Urinary bladder (tissue), 4 donors: ENCODE measurements around the gene RNASE2. TPM values are rescaled to one million over a fixed set of nuclear protein-coding genes. Genes with fewer than 3 reads are reported as not detected.

Experiments
- DNase-seq: peaks from one replicate; pipeline ENCODE4 v3.0.0-alpha.2; 2015; ENCODE audit errors: extremely low spot score
- H3K27ac ChIP-seq: one replicate; pipeline ENCODE4 v1.5.1; 2013; ENCODE audit warnings: low read depth, mild to moderate bottlenecking, moderate library complexity
- H3K36me3 ChIP-seq: one replicate; pipeline ENCODE4 v1.6.1; 2013; ENCODE audit warnings: mild to moderate bottlenecking, moderate library complexity; ENCODE audit not compliant: insufficient read depth
- H3K4me1 ChIP-seq: one replicate; pipeline ENCODE4 v1.6.1; 2013; ENCODE audit warnings: mild to moderate bottlenecking, moderate library complexity; ENCODE audit not compliant: insufficient read depth
- H3K4me3 ChIP-seq: one replicate; pipeline ENCODE4 v1.5.1; 2013; ENCODE audit warnings: low read depth, low read length
- WGBS: extraction: QIAGEN DNeasy Blood & Tissue Kit; methylation state at CpG from one replicate; pipeline ENCODE4 v1.1.7; 2013; 5-methylcytosine and 5-hydroxymethylcytosine counted together
- polyA plus RNA-seq: library from polyadenylated mRNA; stranded (reverse); fragments of 200-250 nt; gene quantifications from one replicate; pipeline ENCODE4 v1.2.3, GENCODE V29; 2013
- small RNA-seq: library from RNA; depleted of rRNA; stranded (forward); fragments of <200 nt; gene quantifications from one replicate; pipeline ENCODE3, GENCODE V24; 2014
- total RNA-seq: library from RNA; depleted of rRNA; stranded (reverse); fragments of >200 nt; gene quantifications from one replicate; pipeline ENCODE4 v1.2.3, GENCODE V29; 2014
- donor health status: healthy with polysubstance abuse.
- donor health status: healthy.

Gene RNASE2
- total and polyA plus RNA-seq, 2 donors, result 1.3 to 11.4 TPM

GRCh38 chr14:20989787-20990600 is 34.7 kb downstream of the RNASE2 start, which contains the start of gene METTL17:
TSS of gene METTL17 (plus strand) at chr14:20989980. CDS start at chr14:20990003, 23 bp downstream.
- H3K4me3 ChIP-seq, result peak within 1 kb of the TSS; percentile 79
- no peaks in the 10 kb centered on the region for H3K36me3 ChIP-seq
- H3K27ac ChIP-seq, result no peak within 1 kb of the TSS
- H3K4me1 ChIP-seq, result no peaks in the 10 kb centered on the region
- peak; percentile 96 for DNase-seq
- WGBS, result under 1% methylated on average over 42 of the region's 42 CpGs

- no peak for DNase-seq
- 86% methylated on average over 14 of the region's 14 CpGs for WGBS
- Histone ChIP-seq H3K4me3 (no peak overlapping the region), H3K27ac (no peak overlapping the region), H3K36me3 (peaks cover 6% of the 10 kb centered on the region), H3K4me1 (no peaks in the 10 kb centered on the region)
Observed at GRCh38 chr14:20996521-20996920, 41.2 kb downstream of the RNASE2 start.

GRCh38 chr14:20997115-20997514 is 41.8 kb downstream of the RNASE2 start:
- DNase-seq, result no peak
- 62% methylated on average over 4 of the region's 4 CpGs for WGBS
- Histone ChIP-seq H3K4me3 (no peak overlapping the region), H3K36me3 (peaks cover 6% of the 10 kb centered on the region), H3K4me1 (no peaks in the 10 kb centered on the region), H3K27ac (no peak overlapping the region)

- DNase-seq, result no peak
- WGBS, result 66% methylated on average over 6 of the region's 6 CpGs
- H3K4me1 ChIP-seq, result no peaks in the 10 kb centered on the region
- H3K27ac ChIP-seq, result no peak overlapping the region
- peaks cover 6% of the 10 kb centered on the region for H3K36me3 ChIP-seq
- no peak overlapping the region for H3K4me3 ChIP-seq
Observed at GRCh38 chr14:20997564-20997963, 42.3 kb downstream of the RNASE2 start.

- peaks cover 6% of the 10 kb centered on the region for H3K36me3 ChIP-seq
- no peak overlapping the region for H3K4me3 ChIP-seq
- WGBS, result 56% methylated on average over 3 of the region's 3 CpGs
- H3K4me1 ChIP-seq, result no peaks in the 10 kb centered on the region
- no peak overlapping the region for H3K27ac ChIP-seq
- DNase-seq, result no peak
Observed at GRCh38 chr14:20998139-20998538, 42.9 kb downstream of the RNASE2 start.

GRCh38 chr14:20998674-20999366 is 43.5 kb downstream of the RNASE2 start, which contains the start of gene SLC39A2:
TSS of gene SLC39A2 (plus strand) at chr14:20999293. CDS start at chr14:20999447, 154 bp downstream.
- H3K4me1 ChIP-seq, result no peaks in the 10 kb centered on the region
- peaks cover 6% of the 10 kb centered on the region for H3K36me3 ChIP-seq
- H3K4me3 ChIP-seq, result no peak within 1 kb of the TSS
- H3K27ac ChIP-seq, result no peak within 1 kb of the TSS
- WGBS, result 36% methylated on average over 6 of the region's 6 CpGs
- no peak for DNase-seq

- DNase-seq, result no peak
- Histone ChIP-seq H3K4me3 (no peak overlapping the region), H3K27ac (no peak overlapping the region), H3K36me3 (peaks cover 6% of the 10 kb centered on the region), H3K4me1 (no peaks in the 10 kb centered on the region)
- WGBS, result 69% methylated on average over 4 of the region's 4 CpGs
Observed at GRCh38 chr14:20999591-20999990, 44.3 kb downstream of the RNASE2 start.

GRCh38 chr14:21001218-21001617 is 45.9 kb downstream of the RNASE2 start:
- WGBS, result 78% methylated on average over 7 of the region's 7 CpGs
- H3K36me3 ChIP-seq, result peaks cover 4% of the 10 kb centered on the region
- DNase-seq, result no peak
- H3K27ac ChIP-seq, result no peak overlapping the region
- H3K4me3 ChIP-seq, result no peak overlapping the region
- no peaks in the 10 kb centered on the region for H3K4me1 ChIP-seq

- H3K36me3 ChIP-seq, result no peaks in the 10 kb centered on the region
- H3K27ac ChIP-seq, result no peak overlapping the region
- H3K4me3 ChIP-seq, result no peak overlapping the region
- WGBS, result 43% methylated on average over 14 of the region's 14 CpGs
- DNase-seq, result no peak
- H3K4me1 ChIP-seq, result no peaks in the 10 kb centered on the region
Observed at GRCh38 chr14:21003788-21004346, 48.6 kb downstream of the RNASE2 start.

Small RNA genes within 50 kb of the gene (small RNA-seq; reads per million reads assigned to genes)
- gene RN7SL189P, result not detected

Other genes with a start within 250 kb of the RNASE2 start
- gene EDDM3A, start 209.6 kb upstream of the RNASE2 start, total RNA-seq, result not detected
- gene EDDM3A, start 209.6 kb upstream of the RNASE2 start, polyA plus RNA-seq, result not detected
- gene EDDM3B, start 187.1 kb upstream of the RNASE2 start, total RNA-seq, result not detected
- gene EDDM3B, start 187.1 kb upstream of the RNASE2 start, polyA plus RNA-seq, result not detected
- gene RNASE6, start 174.2 kb upstream of the RNASE2 start, total RNA-seq, result 5.6 TPM
- 18.0 TPM for gene RNASE6, start 174.2 kb upstream of the RNASE2 start, polyA plus RNA-seq
- gene RNASE1, start 152.6 kb upstream of the RNASE2 start, total RNA-seq, result 139 TPM
- 323 TPM for gene RNASE1, start 152.6 kb upstream of the RNASE2 start, polyA plus RNA-seq
- gene RNASE3, start 64.1 kb upstream of the RNASE2 start, total RNA-seq, result not detected
- gene RNASE3, start 64.1 kb upstream of the RNASE2 start, polyA plus RNA-seq, result not detected
- gene METTL17, start 34.5 kb downstream of the RNASE2 start, total RNA-seq, result 38.3 TPM
- 52.1 TPM for gene METTL17, start 34.5 kb downstream of the RNASE2 start, polyA plus RNA-seq
- gene SLC39A2, start 43.8 kb downstream of the RNASE2 start, total RNA-seq, result 1.2 TPM
- 0.47 TPM for gene SLC39A2, start 43.8 kb downstream of the RNASE2 start, polyA plus RNA-seq
- gene NDRG2, start 69.6 kb downstream of the RNASE2 start, total RNA-seq, result 84.5 TPM
- gene NDRG2, start 69.6 kb downstream of the RNASE2 start, polyA plus RNA-seq, result 272 TPM
- not detected for gene TPPP2, start 74.7 kb downstream of the RNASE2 start, total RNA-seq
- gene TPPP2, start 74.7 kb downstream of the RNASE2 start, polyA plus RNA-seq, result not detected
- not detected for gene RNASE13, start 79.3 kb downstream of the RNASE2 start, total RNA-seq
- gene RNASE13, start 79.3 kb downstream of the RNASE2 start, polyA plus RNA-seq, result not detected
- gene RNASE7, start 86.9 kb downstream of the RNASE2 start, total RNA-seq, result not detected
- gene RNASE7, start 86.9 kb downstream of the RNASE2 start, polyA plus RNA-seq, result 0.06 TPM
- not detected for gene RNASE8, start 102.3 kb downstream of the RNASE2 start, total RNA-seq
- gene RNASE8, start 102.3 kb downstream of the RNASE2 start, polyA plus RNA-seq, result not detected
- gene ARHGEF40, start 114.8 kb downstream of the RNASE2 start, total RNA-seq, result 43.9 TPM
- 27.9 TPM for gene ARHGEF40, start 114.8 kb downstream of the RNASE2 start, polyA plus RNA-seq
- 9.8 TPM for gene ZNF219, start 143.2 kb downstream of the RNASE2 start, total RNA-seq
- gene ZNF219, start 143.2 kb downstream of the RNASE2 start, polyA plus RNA-seq, result 67.1 TPM
- 0.37 TPM for gene TMEM253, start 145.6 kb downstream of the RNASE2 start, total RNA-seq
- 0.42 TPM for gene TMEM253, start 145.6 kb downstream of the RNASE2 start, polyA plus RNA-seq
- gene OR5AU1, start 200.6 kb downstream of the RNASE2 start, total RNA-seq, result not detected
- not detected for gene OR5AU1, start 200.6 kb downstream of the RNASE2 start, polyA plus RNA-seq